DND-41 (cell line): ENCODE results near the gene SCYGR4.

ENCODE experiments used
- ATAC-seq: fragments of 200-7000 bp; cut with Tn5 transposase; 3 replicates; pipeline ENCODE4 v1.9.1; 2021; ENCODE audit warnings: low read depth; ENCODE audit not compliant: insufficient read depth
- DNase-seq: peaks from one replicate; pipeline ENCODE4 v3.0.0-alpha.2; 2020
- H2AFZ ChIP-seq: 2 replicates; pipeline ENCODE4 v1.6.0; 2012; ENCODE audit warnings: low read depth, low read length
- H3K27ac ChIP-seq: 2 replicates; pipeline ENCODE4 v1.5.1; 2012; ENCODE audit warnings: low read length, inconsistent platforms
- H3K27me3 ChIP-seq: fragments of 200-600 bp; sonication (generic); 2 replicates; pipeline ENCODE4 v1.6.0; 2012; ENCODE audit warnings: low read length, mild to moderate bottlenecking, inconsistent platforms; ENCODE audit not compliant: insufficient read depth, poor library complexity
- H3K36me3 ChIP-seq: 2 replicates; pipeline ENCODE4 v1.5.1; 2012; ENCODE audit warnings: low read length, inconsistent platforms; ENCODE audit not compliant: insufficient read depth
- H3K4me1 ChIP-seq: 2 replicates; pipeline ENCODE4 v1.5.1; 2012; ENCODE audit warnings: mild to moderate bottlenecking, low read length; ENCODE audit not compliant: insufficient read depth
- H3K4me2 ChIP-seq: 2 replicates; pipeline ENCODE4 v1.6.0; 2012; ENCODE audit warnings: mild to moderate bottlenecking, moderate library complexity, low read length, inconsistent platforms; ENCODE audit not compliant: insufficient read depth
- H3K4me3 ChIP-seq, 2 experiments: fragments of 200-600 bp in 1 of 2; shearing (Covaris generic) in 1 of 2; 2 replicates each; pipeline ENCODE4 v1.5.1; 2012 to 2016; ENCODE audit warnings: inconsistent platforms in 2 of 2, low read length in 2 of 2, mild to moderate bottlenecking in 2 of 2, low read depth in 1 of 2, moderate library complexity in 1 of 2
- H3K79me2 ChIP-seq: 2 replicates; pipeline ENCODE4 v1.6.0; 2012; ENCODE audit warnings: low read length, inconsistent platforms; ENCODE audit not compliant: insufficient read depth
- H3K9ac ChIP-seq: 2 replicates; pipeline ENCODE4 v1.6.0; 2012; ENCODE audit warnings: low read depth, mild to moderate bottlenecking, inconsistent platforms, low read length, moderate library complexity
- H3K9me3 ChIP-seq: 2 replicates; pipeline ENCODE4 v1.5.1; 2012; ENCODE audit warnings: low read length, moderate library complexity, mild to moderate bottlenecking, inconsistent platforms; ENCODE audit not compliant: insufficient read depth, severe bottlenecking
- H4K20me1 ChIP-seq: 2 replicates; pipeline ENCODE4 v1.6.0; 2012; ENCODE audit warnings: low read length; ENCODE audit not compliant: insufficient read depth
- EZH2 ChIP-seq: IDR thresholded peaks from 3 replicates; pipeline ENCODE4 v1.6.1; 2012; ENCODE audit warnings: borderline replicate concordance, low read depth, mild to moderate bottlenecking, moderate library complexity, low read length, inconsistent platforms; ENCODE audit not compliant: severe bottlenecking
- TF ChIP-seq, protein P1 (sequence below): IDR thresholded peaks from 2 replicates; pipeline ENCODE4 v1.5.1; 2012; ENCODE audit warnings: borderline replicate concordance, low read length, moderate library complexity, mild to moderate bottlenecking; ENCODE audit not compliant: poor library complexity, severe bottlenecking; ENCODE audit errors: extremely low read depth

The SCYGR4 gene

GRCh38 chr2:227610123-227610522, 7.2 kb upstream of the SCYGR4 start:
- H3K27ac ChIP-seq: no peak overlapping the region
- H3K9me3 ChIP-seq: no peaks in the 10 kb centered on the region
- no peaks in the 10 kb centered on the region for H4K20me1 ChIP-seq
- H2AFZ ChIP-seq: no peak overlapping the region
- H3K36me3 ChIP-seq: no peaks in the 10 kb centered on the region
- no peak overlapping the region for H3K9ac ChIP-seq
- no peak overlapping the region for H3K4me2 ChIP-seq
- DNase-seq: no peak
- TF ChIP-seq EZH2: no peak
- TF ChIP-seq, protein P1, sequence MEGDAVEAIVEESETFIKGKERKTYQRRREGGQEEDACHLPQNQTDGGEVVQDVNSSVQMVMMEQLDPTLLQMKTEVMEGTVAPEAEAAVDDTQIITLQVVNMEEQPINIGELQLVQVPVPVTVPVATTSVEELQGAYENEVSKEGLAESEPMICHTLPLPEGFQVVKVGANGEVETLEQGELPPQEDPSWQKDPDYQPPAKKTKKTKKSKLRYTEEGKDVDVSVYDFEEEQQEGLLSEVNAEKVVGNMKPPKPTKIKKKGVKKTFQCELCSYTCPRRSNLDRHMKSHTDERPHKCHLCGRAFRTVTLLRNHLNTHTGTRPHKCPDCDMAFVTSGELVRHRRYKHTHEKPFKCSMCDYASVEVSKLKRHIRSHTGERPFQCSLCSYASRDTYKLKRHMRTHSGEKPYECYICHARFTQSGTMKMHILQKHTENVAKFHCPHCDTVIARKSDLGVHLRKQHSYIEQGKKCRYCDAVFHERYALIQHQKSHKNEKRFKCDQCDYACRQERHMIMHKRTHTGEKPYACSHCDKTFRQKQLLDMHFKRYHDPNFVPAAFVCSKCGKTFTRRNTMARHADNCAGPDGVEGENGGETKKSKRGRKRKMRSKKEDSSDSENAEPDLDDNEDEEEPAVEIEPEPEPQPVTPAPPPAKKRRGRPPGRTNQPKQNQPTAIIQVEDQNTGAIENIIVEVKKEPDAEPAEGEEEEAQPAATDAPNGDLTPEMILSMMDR: no peak
- no peak overlapping the region for H3K4me3 ChIP-seq
- H3K4me1 ChIP-seq: no peaks in the 10 kb centered on the region
- no peak for ATAC-seq
- H3K79me2 ChIP-seq: no peaks in the 10 kb centered on the region
- H3K27me3 ChIP-seq: no peaks in the 10 kb centered on the region

GRCh38 chr2:227612546-227613271, 4.6 kb upstream of the SCYGR4 start:
- no peak for DNase-seq
- no peaks in the 10 kb centered on the region for H3K4me1 ChIP-seq

DNA sequence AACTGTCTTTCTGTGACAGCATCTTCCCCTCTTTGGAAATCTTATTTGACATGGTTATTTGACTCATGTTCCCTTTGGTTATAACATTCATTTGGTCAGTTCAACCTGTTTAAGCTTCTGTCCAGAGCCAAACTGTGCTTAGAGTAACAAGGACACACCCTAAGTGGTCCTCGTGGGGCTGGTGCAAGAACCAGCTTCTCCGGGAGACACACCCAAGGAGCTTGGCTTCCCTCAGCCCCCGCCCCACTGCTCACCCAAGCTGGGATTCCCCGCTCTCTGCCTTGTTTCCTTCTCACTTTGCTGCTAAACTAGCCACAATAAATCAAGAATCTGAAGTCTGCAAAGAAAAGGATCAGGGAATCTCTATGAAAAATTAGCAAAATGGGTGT, 4.0 kb upstream of the SCYGR4 start:
- Histone ChIP-seq H3K27ac (no peak overlapping the region), H3K27me3 (no peaks in the 10 kb centered on the region), H3K4me1 (no peaks in the 10 kb centered on the region), H3K9me3 (no peaks in the 10 kb centered on the region), H3K9ac (no peak overlapping the region), H2AFZ (no peak overlapping the region), H4K20me1 (no peaks in the 10 kb centered on the region), H3K4me3 (no peak overlapping the region), H3K36me3 (no peaks in the 10 kb centered on the region), H3K79me2 (no peaks in the 10 kb centered on the region), H3K4me2 (no peak overlapping the region)
- no peak for ATAC-seq
- no peak for DNase-seq
- TF ChIP-seq EZH2: no peak
- TF ChIP-seq, protein P1: no peak

More at GRCh38 chr2:227612546-227613271, 4.6 kb upstream of the SCYGR4 start:
- H3K79me2 ChIP-seq: no peaks in the 10 kb centered on the region
- no peak for ATAC-seq
- no peak overlapping the region for H2AFZ ChIP-seq
- H3K9me3 ChIP-seq: no peaks in the 10 kb centered on the region
- no peaks in the 10 kb centered on the region for H3K36me3 ChIP-seq
- H3K9ac ChIP-seq: no peak overlapping the region
- H4K20me1 ChIP-seq: no peaks in the 10 kb centered on the region
- no peak overlapping the region for H3K27ac ChIP-seq
- H3K4me2 ChIP-seq: no peak overlapping the region
- H3K4me3 ChIP-seq: no peak overlapping the region
- H3K27me3 ChIP-seq: no peaks in the 10 kb centered on the region
- TF ChIP-seq EZH2: no peak
- TF ChIP-seq, protein P1: no peak
